ENCODE data around the gene TIMP2.
A peak's percentile ranks its signal among the peaks of the same experiment; 100 is the strongest.
"Not testable (repeated sequence)": the region's sequence is repeated elsewhere in the genome, so short reads cannot be mapped to it uniquely, and the experiment has no call there.

TIMP2 gene

DNA sequence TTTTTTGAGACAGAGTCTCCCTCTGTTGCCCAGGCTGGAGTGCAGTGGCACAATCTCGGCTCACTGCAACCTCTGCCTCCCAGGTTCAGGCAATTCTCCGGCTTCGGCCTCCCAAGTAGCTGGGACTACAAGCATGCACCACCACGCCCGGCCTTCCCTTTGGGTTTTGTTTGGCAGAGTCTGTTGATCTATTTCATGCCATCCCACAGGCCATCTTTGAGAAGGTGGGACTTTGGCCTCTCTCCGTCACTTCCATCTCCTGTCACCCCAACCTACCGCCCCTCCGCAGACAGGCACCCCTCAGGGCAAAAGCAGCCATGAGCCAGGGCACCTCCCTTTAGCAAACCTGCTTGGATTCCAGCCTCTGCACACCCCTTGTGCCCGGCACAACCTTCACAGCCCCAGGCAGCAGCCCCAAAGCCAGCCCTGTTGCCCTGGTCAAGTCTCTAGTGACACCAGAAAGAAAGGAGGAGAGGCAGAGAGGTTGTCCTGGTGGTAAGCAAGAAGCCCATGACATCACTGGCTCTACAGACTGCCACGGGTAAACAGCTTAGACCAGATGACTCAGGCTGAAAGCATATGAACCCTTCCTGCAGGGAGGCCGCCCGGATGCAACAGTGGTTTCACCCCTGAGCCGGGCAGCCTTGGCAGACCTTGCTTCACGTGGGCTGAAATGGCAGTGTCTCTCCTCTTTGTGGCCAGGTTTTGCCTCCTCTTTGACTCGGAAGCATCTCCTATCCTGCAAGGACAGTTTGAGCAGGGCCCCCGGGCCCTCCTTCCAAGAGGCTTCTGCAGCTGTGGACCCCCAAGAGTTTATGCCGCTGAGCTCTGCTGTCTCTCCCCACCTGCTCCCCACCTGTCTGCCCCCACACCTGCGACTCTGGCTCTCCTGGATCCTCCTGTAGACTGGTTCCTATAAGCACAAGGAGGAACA, 8.1 kb upstream of the TIMP2 start:
- DNase-seq (ENCODE audit: low spot score): peak; percentile 51

DNA sequence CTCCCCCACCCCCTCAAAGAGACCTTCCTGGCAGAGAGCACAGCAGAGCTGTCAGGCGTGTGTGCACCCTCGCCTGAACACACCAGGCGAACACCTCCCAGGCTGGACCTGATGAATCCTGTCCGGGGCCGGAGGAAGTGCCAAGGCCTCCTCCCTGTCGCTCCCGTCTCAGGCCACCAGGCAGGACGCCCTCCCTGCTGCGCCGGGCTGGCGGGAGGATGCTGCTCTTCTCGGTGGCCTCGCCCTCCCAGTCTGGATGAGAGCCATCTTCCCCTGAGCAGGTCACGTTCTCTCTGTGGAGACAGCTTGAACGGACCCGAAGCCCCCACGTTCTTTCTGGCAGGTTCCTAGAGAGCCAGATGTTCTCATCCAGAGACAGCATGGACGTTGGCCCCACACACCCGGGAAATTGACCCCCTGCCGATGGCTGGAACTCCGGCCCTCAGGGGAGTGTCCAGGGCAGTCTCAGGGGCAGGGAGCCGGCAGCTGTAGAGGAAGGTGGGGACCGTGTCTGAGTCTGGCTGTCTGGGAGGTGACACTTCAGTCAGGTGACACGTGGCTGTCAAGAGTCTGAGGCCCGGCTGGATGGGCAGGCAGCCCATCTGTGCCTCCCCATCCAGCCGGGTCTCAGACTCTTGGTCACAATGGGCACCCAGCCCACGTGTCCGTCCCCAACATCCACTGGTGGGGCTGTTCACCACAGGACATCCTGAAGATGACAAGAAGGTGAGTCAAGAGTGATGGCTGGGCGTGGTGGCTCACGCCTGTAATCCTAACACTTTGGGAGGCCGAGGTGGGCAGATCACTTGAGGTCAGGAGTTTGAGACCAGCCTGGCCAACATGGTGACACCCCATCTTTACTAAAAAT, 5.0 kb upstream of the TIMP2 start:
- no peak for DNase-seq (ENCODE audit: low spot score)

DNA sequence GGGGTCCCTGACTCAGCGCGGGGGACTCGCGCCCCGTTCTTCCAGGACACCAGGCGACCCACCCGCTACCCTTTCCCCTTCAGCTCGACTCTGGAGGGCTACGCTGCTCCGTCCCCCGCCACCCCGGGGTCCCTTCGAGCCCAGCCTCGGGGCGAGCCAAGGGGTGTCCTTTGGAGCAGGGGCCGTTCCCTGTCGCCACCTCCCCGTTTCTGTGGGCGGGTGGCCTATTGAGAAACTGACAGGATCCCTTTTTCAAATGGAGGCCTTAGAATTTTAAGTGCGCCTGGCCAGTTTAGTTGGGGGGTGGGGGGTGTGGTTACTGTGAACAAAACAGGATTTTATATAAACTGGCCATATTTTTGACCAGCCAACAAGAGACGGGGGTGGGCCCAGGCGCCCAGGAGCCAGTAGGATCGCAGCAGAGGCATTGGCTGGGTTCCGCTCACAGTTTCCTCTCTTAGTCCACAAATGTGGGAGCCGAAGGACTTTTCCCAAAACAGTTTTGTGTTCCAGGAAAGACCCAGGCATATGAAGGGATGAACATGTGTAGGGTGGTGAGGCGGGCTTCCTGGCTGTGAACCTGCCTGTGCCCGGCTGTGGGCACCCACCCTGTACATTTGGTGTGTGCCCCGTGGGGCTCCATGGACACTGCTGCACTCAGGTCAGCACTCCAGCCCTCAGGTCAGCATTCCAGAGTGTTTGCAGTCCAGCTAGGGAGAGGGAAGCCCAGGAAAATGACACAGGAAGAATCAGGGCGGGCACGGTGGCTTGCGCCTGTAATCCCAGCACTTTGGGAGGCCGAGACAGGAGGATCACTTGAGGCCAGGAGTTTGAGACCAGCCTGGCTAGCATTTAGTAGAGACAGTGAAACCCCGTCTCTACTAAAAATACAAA, 722 bp upstream of the TIMP2 start:
- DNase-seq (ENCODE audit: low spot score): no peak

DNA sequence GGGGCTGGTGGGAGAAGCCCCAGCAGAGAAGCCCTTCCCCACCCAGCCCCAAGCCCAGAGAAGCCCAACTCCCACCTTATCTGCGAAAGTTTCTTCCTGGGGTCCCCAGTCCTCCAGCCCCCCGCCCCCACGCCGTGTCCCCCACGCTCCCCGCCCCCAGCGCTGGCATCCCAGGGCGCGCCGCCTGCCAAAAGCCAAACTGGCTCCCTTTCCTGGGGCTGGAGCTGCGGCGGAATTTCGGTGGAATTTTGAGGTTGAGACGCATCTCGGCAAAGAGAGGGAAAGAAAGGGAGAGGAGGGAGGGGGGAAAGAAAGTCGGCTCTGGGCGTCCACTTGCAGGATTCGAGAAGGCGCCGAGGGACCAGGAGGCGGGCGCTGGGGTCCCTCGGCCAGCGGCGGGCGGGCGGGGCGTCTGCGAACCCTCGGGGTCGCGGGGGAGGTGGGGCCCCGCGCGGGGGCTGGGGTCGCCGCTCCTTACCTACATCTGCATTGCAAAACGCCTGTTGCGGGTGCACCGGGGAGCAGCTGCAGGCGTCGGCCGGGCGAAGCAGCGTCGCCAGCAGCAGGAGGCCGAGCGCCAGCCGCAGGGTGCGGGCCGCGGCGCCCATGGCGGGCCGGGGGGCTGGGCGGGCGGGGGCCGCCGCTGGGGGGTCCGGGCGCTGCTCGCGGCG, 571 bp downstream of the TIMP2 start:
- no peak for DNase-seq (ENCODE audit: low spot score)

DNA sequence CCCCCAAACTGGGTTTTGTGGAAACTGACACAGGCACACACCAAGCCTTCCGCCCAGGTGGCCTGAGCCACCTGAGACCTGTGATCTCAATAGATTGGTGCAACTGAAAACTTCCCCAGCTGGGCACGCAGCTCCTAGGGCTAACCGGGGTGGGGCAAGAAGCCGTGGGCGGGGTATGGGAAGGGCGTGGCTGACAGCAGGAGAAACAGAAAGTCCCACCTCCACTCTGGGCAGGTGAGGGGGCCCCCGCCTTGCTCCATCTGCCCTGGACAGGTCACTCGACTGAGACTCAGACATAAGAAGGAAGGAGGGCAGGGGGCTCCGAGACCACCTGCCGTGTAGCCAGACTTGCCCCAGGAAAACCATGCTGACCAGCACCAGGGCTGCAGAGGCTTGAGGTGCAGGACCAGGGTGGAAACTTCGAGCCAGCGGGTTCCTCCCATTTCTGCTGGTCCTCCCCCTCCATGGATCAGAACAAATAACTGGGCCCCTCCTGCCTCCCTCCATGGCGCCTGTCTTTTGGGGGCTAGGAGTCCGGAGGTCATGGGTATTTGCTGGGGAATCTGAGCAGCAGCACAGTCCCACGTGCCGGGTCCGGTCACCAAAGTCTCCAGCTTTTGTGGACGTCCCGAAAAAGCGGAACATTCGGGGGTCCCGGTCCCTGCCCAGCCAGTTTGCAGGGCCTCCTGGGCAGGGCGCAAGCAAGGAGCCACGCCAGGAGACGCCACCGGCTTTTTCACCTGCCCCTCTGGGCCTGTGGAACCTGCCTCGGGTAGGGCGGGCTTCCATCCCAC, 1.3 kb downstream of the TIMP2 start:
- peak; percentile 48 for DNase-seq (ENCODE audit: low spot score)

DNA sequence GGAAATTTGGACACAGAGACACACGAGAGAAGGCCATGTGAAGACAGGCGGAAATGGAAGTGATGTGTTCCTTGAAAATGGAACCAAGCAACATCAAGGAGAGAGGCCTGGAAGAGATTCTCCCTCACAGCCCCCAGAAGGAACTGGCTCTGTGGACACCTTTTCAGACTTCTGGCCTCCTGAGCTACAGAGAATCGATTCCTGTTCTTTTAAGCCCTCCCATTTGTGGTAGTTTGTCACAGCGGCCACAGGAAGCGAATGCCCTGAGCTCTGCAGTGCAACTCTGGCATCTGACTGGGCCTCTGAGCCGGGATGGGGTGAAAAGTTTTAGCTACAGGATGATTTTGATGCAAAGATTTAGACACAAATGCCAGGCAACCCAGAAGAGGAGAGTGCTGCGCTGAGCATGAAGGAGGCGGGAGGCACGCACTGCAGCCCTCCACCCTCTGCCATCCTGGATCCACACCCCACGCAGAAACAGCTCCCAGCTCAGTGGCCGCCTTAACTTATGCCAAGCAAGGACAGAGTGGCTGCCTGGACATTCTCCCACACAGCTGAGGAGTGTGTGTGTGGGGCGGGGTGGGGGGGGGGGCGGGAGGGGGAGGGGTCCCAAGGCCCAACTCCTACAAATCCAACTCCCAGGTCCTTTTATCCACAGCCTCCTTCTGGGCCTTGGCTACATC, 2.2 kb downstream of the TIMP2 start:
- DNase-seq (ENCODE audit: low spot score): no peak

DNA sequence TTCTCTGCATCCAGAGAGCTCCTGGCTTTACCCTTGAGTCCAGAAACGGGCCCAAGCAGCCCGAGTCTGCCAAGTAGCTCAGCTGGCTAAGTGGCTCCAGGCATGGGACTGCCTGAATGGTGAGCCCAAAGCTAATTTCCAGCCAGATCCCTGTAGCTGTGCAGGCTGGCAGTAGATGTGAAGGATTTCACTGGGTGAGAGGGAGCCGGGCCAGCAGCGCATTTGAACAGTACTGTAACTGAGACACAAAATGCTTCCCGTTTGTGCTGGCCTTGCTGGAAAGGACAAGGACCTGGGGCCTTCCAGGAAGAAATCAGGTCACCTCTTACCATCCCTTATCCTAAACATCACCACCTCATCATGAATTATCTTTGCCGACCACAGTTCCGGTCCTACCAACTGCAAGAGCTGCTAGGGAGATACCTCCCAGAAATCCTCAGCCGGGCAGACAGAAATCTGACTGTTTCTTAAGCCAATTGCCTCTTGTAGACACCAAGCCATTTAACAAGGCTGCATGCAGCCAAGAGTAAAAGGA, 3.7 kb downstream of the TIMP2 start:
- no peak for DNase-seq (ENCODE audit: low spot score)

DNA sequence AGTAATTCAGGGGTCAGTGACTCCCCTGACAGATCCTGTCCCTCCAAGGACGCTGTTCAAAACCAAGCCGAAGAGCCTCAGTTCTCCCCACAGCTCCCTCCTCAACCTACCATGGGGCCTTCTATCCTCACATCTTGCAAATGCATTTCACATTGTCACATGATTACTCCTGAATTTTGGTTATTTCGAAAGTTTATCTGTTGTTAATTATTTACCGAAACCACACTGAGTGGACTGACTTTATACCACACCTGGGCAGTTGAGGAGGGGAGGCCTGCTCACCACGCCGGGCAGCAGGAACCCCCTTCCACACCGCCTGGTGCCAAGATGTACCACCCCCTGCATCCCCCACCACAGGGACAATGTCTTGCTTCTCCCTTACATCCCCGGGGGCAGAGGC, 4.7 kb downstream of the TIMP2 start:
- DNase-seq (ENCODE audit: low spot score): no peak

DNA sequence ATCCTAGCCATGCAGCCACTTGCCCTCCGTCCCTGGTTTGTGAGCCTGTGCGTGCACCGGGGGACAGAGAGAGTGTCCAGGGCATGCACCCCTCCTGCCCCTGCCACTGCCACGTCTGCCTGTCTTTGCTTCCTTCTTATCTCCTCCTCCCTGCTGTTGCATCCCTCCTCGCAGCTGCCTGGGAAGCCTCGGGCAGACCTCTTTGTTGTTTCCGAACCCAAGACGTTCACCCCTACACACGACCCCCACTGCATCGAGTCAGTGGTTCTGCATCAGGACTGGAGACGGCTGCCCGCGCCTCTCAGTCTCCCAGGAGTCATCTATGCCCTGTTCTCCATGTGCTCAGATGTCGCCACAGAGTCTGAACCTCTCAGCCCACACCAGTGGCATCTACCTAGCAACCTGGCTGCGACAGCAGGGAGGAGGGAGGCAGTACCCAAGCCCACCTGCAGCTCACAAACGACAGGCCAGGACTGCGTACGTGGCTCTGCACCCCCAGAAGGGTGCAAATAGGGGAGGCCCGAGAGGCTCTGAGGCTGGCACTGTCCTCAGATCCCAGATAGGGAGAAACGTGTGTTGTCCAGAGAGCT, 5.2 kb downstream of the TIMP2 start:
- DNase-seq (ENCODE audit: low spot score): no peak

DNA sequence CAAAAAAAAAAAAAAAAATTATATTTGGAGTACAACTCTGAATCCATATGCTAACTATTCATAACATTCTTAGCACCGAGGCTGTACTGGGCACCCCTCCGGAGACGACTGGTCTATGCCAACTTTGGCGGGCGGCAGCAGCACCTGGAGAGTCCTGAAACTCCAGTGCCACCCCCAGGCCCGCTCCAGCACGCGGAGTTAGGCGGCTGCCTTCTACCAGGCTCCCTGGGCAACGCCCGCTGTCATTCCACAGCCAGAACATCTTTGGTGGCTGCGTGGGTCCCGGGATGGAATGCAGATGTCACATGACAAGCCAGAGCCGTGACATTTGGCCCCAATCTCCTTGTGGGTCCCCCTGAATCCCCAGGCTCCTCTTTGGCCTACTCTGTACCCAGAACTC, 6.2 kb downstream of the TIMP2 start:
- no peak for DNase-seq (ENCODE audit: low spot score)

DNA sequence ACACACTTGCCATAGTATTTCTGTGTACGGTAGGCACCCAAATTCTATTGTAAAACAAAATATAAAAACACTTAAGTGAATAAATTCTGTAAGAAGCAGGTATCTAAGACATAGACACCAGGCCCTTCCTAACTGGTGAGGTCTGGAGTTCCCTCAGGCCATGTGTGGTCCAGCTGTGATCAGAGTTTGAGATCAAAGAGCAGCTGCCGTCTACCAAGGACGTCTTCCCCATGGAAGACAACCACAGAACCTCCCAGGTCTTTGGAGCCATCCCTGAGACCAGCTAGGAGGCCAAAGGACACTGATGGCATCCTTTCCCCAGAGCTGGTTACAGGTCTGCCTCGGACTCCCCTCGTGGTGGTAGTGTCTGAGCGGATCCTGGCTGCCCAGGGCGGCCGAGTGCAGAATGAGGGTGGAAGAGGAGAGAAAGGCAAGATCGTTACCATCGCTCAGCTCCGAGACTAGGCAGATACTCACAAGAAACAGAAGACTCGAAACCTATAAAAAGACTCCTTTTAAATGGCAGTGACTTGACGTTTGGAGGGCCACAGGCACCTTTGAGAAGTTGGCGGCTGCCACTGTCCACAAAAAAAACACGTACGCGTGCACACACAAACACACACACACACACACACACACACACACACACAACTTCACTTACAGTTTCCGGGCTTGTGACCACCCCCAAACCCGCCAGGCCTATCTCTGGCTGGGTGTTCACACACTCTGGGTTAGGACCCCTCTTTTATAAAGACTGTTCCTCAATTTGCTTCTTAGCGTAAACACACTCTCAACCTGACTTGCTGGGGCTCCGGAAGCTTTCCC, 7.5 kb downstream of the TIMP2 start:
- DNase-seq (ENCODE audit: low spot score): no peak

DNA sequence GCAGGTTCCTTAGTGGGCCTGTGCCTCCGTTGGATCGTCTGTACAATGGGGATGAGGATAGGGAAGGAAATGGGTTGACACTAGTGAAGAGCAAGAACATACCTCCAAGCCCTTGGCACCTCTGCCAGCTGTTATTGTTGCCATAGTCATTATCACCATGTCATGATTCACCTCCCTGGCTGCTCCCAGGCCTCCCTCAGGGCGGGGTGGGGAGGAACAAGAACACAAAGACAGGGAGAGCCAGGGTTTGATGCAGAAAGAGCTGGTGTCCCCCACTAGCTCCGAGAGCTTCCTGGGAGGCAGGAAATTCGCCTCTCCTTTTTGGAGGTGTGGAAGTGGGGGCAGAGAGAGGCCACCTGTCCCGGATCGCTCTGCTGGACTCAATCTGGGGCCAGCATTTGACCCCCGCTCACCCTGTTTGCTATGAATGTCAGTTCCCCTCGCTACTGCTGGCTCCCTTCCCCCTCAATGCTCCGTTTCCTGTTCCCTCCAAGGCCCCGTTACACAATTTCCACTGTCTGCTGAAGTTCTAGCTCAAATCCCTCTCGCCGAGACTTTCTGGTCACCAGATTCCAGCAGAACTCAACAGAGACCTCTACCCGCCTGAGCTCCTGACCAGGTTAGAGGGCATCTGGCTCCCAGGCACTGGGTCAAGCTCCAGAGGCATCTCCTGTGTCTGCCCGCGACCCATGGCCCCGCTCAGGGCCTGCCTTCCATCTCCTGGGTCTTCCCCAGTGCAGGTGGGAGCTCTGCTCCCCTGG, 9.1 kb downstream of the TIMP2 start:
- DNase-seq (ENCODE audit: low spot score): no peak

DNA sequence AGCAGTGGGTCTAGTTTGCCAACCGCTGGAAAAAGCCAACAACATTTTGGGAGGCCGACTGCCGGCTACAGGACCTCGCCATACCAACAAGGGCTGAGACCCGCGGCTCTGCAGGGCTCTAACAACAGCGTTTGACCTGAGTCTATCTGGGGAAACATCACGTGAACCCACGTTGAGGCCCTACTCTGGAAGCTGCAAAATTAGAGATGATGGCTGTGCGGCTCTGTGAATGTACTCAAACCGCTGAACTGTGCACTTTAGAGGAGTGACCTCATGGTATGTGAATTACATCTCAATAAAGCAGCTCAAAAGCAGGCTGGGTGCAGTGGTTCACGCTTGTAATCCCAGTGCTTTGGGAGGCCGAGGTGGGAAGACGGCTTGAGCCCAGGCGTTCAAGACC, 12.1 kb downstream of the TIMP2 start:
- no peak for DNase-seq (ENCODE audit: low spot score)

DNA sequence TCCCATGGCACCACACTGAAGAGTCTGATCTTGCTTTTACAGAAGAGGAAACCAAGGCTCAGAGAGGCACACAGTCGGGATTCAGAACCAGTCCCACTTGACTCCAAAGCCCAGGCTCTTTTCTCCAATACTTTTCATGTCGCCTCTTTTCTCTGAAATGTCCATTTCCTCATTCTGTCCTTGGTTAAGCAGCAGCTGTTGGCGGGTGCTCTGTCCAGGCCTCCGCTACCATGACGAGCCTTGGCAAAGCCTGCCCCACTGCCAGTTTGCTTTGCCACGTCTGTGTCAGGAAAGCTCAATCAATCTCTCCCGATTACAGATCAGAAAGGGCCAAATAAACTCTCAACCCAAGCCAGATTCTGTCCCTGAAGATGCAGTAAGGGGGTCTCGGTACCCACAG, 13.1 kb downstream of the TIMP2 start:
- DNase-seq (ENCODE audit: low spot score): no peak

DNA sequence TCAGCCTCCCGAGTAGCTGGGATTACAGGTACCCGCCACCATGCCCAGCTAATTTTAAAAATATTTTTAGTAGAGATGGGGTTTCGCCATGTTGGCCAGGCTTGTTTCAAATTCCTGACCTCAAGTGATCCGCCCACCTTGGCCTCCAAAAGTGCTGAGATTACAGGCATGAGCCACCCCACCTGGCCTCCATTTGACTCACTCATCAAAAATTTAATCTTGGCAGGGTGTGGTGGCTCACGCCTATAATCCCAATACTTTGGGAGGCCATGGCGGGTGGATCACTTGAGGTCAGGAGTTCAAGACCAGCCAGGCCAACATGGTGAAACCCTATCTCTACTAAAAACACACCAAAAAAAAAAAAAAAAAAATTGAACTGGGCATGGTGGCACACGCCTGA, 13.6 kb downstream of the TIMP2 start:
- not testable (repeated sequence) for DNase-seq (ENCODE audit: low spot score)

DNA sequence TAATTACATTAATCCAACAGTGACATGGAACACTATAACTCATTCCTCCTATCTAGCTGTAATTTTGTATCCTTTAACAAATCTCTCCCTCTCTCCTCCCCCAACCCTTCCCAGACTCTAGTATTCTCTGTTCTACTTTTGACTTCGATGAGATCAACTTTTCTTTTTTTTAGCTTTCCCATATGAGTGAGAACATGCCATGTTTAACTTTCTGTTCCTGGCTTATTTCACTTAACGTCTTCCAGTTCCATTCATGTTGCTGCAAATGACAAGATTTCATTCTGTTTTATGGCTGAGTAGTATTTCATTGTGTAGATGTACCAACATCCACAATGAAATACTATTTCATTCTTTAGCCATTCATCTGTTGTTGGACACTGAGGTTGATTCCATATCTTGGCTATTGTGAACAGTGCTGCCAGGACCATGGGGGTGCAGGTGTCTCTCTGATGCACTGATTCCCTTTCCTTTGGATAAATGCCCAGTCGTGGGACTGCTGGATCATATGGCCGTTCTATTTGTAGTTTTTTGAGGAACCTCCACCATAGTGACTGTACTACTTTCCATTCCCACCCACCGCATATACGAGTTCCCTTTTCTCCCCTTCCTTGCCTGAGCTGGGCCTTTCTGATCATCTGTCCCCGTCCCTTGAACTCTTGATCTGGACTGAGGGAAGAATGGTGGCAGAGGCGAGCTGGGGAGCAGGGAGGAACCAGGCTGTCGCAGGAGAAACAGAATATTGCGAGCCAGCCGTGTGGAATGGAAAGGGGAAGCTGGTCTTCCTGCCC, 14.5 kb downstream of the TIMP2 start:
- no peak for DNase-seq (ENCODE audit: low spot score)

DNA sequence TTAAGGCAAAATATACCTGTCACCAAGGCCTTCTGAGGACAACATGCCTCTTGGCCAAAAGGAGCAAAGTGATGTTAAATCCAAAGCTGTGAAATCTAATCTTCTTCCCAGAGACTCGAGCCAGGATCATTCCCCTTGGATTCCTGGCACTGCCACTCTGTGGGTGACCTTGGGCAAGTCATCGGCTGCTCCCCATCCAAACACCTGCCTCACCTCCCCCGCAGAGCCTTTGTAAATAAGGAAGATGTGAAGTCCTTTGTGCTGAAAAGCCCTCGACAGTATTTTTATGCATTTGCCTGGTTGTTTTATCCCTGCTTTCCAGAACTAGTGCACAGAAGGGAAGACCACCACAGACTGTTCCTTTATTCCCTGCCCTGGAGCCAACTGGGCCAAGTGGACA, 16.8 kb downstream of the TIMP2 start:
- no peak for DNase-seq (ENCODE audit: low spot score)
